ENCODE data around the gene WASHC1. TPM values are rescaled to one million over a fixed set of nuclear protein-coding genes. Genes with fewer than 3 reads are reported as not detected.
"Not testable (repeated sequence)": the region's sequence is repeated elsewhere in the genome, so short reads cannot be mapped to it uniquely, and the experiment has no call there.

WASHC1 gene
- total and polyA plus RNA-seq, 2 donors (not counting 1 experiment from before 2014, with no cell fraction given), result 2.3 to 14.9 TPM

DNA sequence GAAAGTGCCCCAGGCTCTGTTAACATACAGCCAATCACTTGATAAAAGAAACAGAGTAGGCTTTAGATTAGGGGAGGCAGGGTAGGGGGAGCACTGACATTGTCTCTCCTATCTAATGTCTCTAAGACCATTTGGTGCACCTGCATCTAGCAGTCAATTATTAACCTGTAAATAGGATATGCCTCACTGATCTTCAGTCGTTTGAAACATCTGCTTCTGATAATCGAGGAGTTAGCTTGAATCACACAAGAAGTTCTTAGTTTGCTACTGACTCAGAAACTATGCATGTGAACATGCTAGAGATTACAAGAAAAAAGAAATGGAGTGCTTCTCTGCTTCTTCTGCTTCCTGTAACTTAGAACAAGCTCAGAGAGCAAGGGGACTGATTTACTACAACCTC lies 23.4 kb upstream of the WASHC1 start:
- not testable (repeated sequence) for H4K20me1 ChIP-seq (ENCODE audit: control insufficient read depth, extremely low read depth, insufficient read depth, low read length); H3K27ac ChIP-seq (ENCODE audit: insufficient read depth, low read length); H3K9me3 ChIP-seq (ENCODE audit: control insufficient read depth, insufficient read depth, low read depth, low read length); H3K27me3 ChIP-seq (ENCODE audit: control insufficient read depth, insufficient read depth, low read length); H3K9ac ChIP-seq (ENCODE audit: insufficient read depth, low read length); H3K4me3 ChIP-seq (replicated peaks in 1 of 4; ENCODE audit: control extremely low read depth in 1 of 4, insufficient read depth in 1 of 4, low read depth in 3 of 4, low read length in 4 of 4); H2AFZ ChIP-seq (ENCODE audit: low read length); DNase-seq (ENCODE audit: low read depth in 2 of 2); H3K36me3 ChIP-seq (ENCODE audit: control insufficient read depth, insufficient read depth, low read length); H3K4me1 ChIP-seq (ENCODE audit: control insufficient read depth, extremely low read depth, insufficient read depth, low read length); H3K79me2 ChIP-seq (ENCODE audit: control insufficient read depth, insufficient read depth, low read length); H3K4me2 ChIP-seq (ENCODE audit: extremely low read depth, insufficient read depth, low read length)

DNA sequence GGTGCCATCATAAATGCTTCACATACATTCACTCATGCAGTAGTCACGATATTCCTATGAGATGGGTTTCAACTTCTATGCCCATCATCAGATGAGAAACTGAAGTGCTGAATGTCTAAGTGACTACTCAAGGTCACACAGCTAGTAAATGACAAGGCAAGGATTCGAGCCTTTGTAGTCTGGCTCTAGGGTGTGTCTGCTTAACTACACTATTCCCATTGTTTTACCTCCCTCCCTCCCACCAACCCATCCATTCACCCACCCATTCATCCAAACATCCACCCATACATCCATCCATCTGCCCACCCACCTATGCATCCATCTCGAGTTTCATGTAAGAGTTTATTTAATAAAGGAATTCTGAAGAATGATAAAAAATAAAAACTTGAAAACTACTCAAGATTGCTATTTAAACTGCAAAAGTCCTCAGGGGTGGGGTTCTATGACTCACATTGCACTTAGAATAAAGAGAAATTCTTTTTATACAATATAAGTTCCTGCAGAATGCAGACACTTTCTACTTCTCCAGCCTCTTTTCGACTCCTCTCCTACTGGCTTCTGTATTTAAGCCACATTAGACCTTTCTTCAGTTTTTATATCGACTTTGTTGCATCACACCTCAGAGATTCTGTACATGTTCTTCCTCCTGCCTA lies 19.1 kb upstream of the WASHC1 start:
- H3K9me3 ChIP-seq (ENCODE audit: control insufficient read depth, insufficient read depth, low read depth, low read length); H2AFZ ChIP-seq (ENCODE audit: low read length); H3K9ac ChIP-seq (ENCODE audit: insufficient read depth, low read length); H3K79me2 ChIP-seq (ENCODE audit: control insufficient read depth, insufficient read depth, low read length); H3K27me3 ChIP-seq (ENCODE audit: control insufficient read depth, insufficient read depth, low read length); DNase-seq (ENCODE audit: low read depth in 2 of 2); H3K4me2 ChIP-seq (ENCODE audit: extremely low read depth, insufficient read depth, low read length); H4K20me1 ChIP-seq (ENCODE audit: control insufficient read depth, extremely low read depth, insufficient read depth, low read length); H3K36me3 ChIP-seq (ENCODE audit: control insufficient read depth, insufficient read depth, low read length); H3K4me1 ChIP-seq (ENCODE audit: control insufficient read depth, extremely low read depth, insufficient read depth, low read length); H3K27ac ChIP-seq (ENCODE audit: insufficient read depth, low read length); H3K4me3 ChIP-seq (replicated peaks in 1 of 4; ENCODE audit: control extremely low read depth in 1 of 4, insufficient read depth in 1 of 4, low read depth in 3 of 4, low read length in 4 of 4): not testable (repeated sequence)

DNA sequence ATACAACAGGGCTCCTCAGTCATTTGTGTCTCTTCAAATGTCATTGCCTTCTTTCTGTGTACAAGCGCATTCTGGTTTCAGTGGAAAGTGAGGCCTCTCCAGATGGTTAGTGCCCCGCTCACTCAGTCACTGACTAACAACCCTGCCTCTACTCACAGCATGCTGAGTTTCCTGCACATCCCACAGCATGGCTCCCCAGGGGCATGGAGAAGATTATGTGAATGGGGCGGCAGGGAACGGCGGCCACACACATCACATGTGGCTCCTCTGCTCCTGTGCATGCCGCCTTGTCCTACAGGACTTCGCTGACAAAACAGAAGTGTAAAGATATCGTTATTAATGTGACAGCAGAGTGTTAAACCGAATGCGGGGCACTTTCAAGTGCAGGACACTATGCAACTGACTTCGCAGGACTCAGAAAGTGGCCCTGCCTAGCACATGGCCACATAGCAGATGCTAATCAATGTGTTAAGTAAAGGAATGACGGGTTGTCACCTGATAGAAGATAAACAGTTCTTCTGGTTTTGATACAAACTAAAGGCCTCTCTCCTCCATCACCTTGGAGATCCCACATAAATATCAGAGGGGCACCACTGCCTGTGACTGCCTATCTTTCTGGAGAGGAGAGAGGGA lies 17.5 kb upstream of the WASHC1 start:
- H3K36me3 ChIP-seq (ENCODE audit: control insufficient read depth, insufficient read depth, low read length); H3K9me3 ChIP-seq (ENCODE audit: control insufficient read depth, insufficient read depth, low read depth, low read length); H3K4me2 ChIP-seq (ENCODE audit: extremely low read depth, insufficient read depth, low read length); H3K79me2 ChIP-seq (ENCODE audit: control insufficient read depth, insufficient read depth, low read length); H3K27ac ChIP-seq (ENCODE audit: insufficient read depth, low read length); H3K9ac ChIP-seq (ENCODE audit: insufficient read depth, low read length); H3K27me3 ChIP-seq (ENCODE audit: control insufficient read depth, insufficient read depth, low read length); DNase-seq (ENCODE audit: low read depth in 2 of 2); H2AFZ ChIP-seq (ENCODE audit: low read length); H3K4me3 ChIP-seq (replicated peaks in 1 of 4; ENCODE audit: control extremely low read depth in 1 of 4, insufficient read depth in 1 of 4, low read depth in 3 of 4, low read length in 4 of 4); H3K4me1 ChIP-seq (ENCODE audit: control insufficient read depth, extremely low read depth, insufficient read depth, low read length); H4K20me1 ChIP-seq (ENCODE audit: control insufficient read depth, extremely low read depth, insufficient read depth, low read length): not testable (repeated sequence)

DNA sequence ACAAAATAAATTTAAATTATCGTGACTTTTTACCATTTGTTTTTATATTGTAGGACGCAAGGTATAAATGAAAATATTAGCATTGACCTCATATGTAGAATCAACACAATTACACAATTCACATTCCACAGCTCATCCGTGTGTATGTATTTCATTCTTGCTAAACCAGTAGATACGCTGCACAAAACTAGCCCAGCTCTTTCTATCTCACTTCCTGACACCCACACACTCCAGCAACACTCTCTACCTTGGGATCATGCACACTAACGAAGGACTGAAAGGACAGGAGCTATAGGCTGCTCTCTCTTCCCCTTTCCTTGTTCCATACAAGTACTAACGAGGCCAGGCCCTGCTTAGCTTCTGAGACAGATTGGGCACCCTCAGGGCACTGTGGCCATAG lies 16.9 kb upstream of the WASHC1 start:
- not testable (repeated sequence) for H2AFZ ChIP-seq (ENCODE audit: low read length); H4K20me1 ChIP-seq (ENCODE audit: control insufficient read depth, extremely low read depth, insufficient read depth, low read length); H3K4me2 ChIP-seq (ENCODE audit: extremely low read depth, insufficient read depth, low read length); H3K9ac ChIP-seq (ENCODE audit: insufficient read depth, low read length); H3K4me1 ChIP-seq (ENCODE audit: control insufficient read depth, extremely low read depth, insufficient read depth, low read length); H3K79me2 ChIP-seq (ENCODE audit: control insufficient read depth, insufficient read depth, low read length); H3K36me3 ChIP-seq (ENCODE audit: control insufficient read depth, insufficient read depth, low read length); H3K27ac ChIP-seq (ENCODE audit: insufficient read depth, low read length); DNase-seq (ENCODE audit: low read depth in 2 of 2); H3K4me3 ChIP-seq (replicated peaks in 1 of 4; ENCODE audit: control extremely low read depth in 1 of 4, insufficient read depth in 1 of 4, low read depth in 3 of 4, low read length in 4 of 4); H3K9me3 ChIP-seq (ENCODE audit: control insufficient read depth, insufficient read depth, low read depth, low read length); H3K27me3 ChIP-seq (ENCODE audit: control insufficient read depth, insufficient read depth, low read length)

DNA sequence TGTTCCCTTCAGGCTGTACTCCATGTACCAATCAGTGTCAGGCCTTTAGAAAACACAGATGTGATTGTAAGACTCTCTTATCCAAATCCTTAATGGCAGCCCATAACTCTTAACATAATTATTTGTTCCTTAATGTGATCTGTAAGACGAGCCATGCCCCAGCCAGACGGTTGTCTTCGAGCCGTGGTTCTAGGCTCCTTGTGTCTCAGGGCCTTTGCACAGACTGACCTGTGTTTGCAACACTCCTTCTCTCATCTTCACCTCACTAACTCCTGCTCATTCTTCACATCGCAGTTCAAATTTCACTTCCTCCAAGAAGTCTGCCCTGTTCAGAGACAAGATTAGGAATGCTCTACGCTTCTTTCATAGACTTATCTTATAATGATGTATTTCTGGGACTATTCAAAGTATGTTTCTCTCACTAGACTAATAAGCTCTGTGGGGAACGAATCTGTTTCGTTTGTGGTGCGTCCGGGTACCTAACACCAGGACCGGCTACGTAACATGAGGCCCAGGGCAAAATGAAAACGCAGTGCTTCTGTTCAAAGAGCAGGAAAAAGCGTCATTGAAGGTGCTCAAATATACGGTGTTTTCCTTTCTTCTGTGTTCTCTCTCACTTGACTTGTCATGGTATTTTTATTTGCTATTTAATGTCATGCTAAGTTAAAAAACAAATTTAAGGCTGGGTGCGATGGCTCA lies 16.1 kb upstream of the WASHC1 start:
- H3K9ac ChIP-seq (ENCODE audit: insufficient read depth, low read length); H3K36me3 ChIP-seq (ENCODE audit: control insufficient read depth, insufficient read depth, low read length); H3K4me2 ChIP-seq (ENCODE audit: extremely low read depth, insufficient read depth, low read length); H3K79me2 ChIP-seq (ENCODE audit: control insufficient read depth, insufficient read depth, low read length); H3K4me3 ChIP-seq (replicated peaks in 1 of 4; ENCODE audit: control extremely low read depth in 1 of 4, insufficient read depth in 1 of 4, low read depth in 3 of 4, low read length in 4 of 4); H3K27me3 ChIP-seq (ENCODE audit: control insufficient read depth, insufficient read depth, low read length); H4K20me1 ChIP-seq (ENCODE audit: control insufficient read depth, extremely low read depth, insufficient read depth, low read length); H3K27ac ChIP-seq (ENCODE audit: insufficient read depth, low read length); H2AFZ ChIP-seq (ENCODE audit: low read length); H3K4me1 ChIP-seq (ENCODE audit: control insufficient read depth, extremely low read depth, insufficient read depth, low read length); H3K9me3 ChIP-seq (ENCODE audit: control insufficient read depth, insufficient read depth, low read depth, low read length); DNase-seq (ENCODE audit: low read depth in 2 of 2): not testable (repeated sequence)

DNA sequence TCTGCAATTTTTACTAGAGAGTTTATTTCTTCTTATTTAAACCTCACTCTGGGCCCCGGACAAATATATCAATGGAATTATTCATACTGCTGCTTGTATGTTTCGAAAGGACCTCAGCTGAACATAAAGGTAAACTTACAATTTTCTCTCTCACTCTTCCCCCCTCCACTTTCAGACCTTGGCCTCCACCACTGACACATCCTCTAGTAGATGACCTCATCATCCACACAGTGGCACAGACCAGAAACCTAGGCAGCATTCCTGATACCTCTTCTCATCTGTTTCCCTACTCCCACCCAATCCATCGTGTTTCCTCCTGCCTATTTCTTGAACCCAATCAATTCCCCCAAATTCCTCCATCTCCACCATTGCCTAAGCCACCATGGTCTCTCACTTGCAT lies 15.2 kb upstream of the WASHC1 start:
- not testable (repeated sequence) for H3K27ac ChIP-seq (ENCODE audit: insufficient read depth, low read length); H3K27me3 ChIP-seq (ENCODE audit: control insufficient read depth, insufficient read depth, low read length); H4K20me1 ChIP-seq (ENCODE audit: control insufficient read depth, extremely low read depth, insufficient read depth, low read length); H3K4me3 ChIP-seq (replicated peaks in 1 of 4; ENCODE audit: control extremely low read depth in 1 of 4, insufficient read depth in 1 of 4, low read depth in 3 of 4, low read length in 4 of 4); H3K79me2 ChIP-seq (ENCODE audit: control insufficient read depth, insufficient read depth, low read length); H3K9me3 ChIP-seq (ENCODE audit: control insufficient read depth, insufficient read depth, low read depth, low read length); H3K9ac ChIP-seq (ENCODE audit: insufficient read depth, low read length); H2AFZ ChIP-seq (ENCODE audit: low read length); H3K4me1 ChIP-seq (ENCODE audit: control insufficient read depth, extremely low read depth, insufficient read depth, low read length); H3K4me2 ChIP-seq (ENCODE audit: extremely low read depth, insufficient read depth, low read length); H3K36me3 ChIP-seq (ENCODE audit: control insufficient read depth, insufficient read depth, low read length)
- peak in 1 of 2 donors; percentile 2 for DNase-seq (ENCODE audit: low read depth in 2 of 2)

All from fibroblast of lung (primary cell).